Testis (tissue), 3 donors: Measurements from ENCODE around the gene GDPGP1. TPM values are rescaled to one million over a fixed set of nuclear protein-coding genes. Genes with fewer than 3 reads are reported as not detected.

ENCODE experiments used
- DNase-seq: peaks from one replicate; pipeline ENCODE4 v3.0.0-alpha.2; 2019
- H3K27ac ChIP-seq, 2 donors: fragments of 200-600 bp; sonication (generic); one replicate each; pipeline ENCODE4 v1.5.1; 2019
- H3K27me3 ChIP-seq: fragments of 200-600 bp; sonication (generic); one replicate; pipeline ENCODE4 v1.5.1; 2019
- H3K36me3 ChIP-seq: fragments of 200-600 bp; sonication (generic); one replicate; pipeline ENCODE4 v1.5.1; 2017; ENCODE audit warnings: low read depth; ENCODE audit errors: missing control alignments
- H3K4me1 ChIP-seq: fragments of 200-600 bp; sonication (generic); one replicate; pipeline ENCODE4 v1.5.1; 2019
- H3K4me3 ChIP-seq, 2 donors: fragments of 200-600 bp; sonication (generic); one replicate each; pipeline ENCODE4 v1.5.1; 2017 to 2019
- H3K9me3 ChIP-seq: fragments of 200-600 bp; sonication (generic); one replicate; pipeline ENCODE4 v1.5.1; 2017
- POLR2A ChIP-seq: fragments of 450-650 bp; IDR thresholded peaks from one replicate; pipeline ENCODE4 v1.6.1; 2017; ENCODE audit warnings: antibody characterized with exemption, mild to moderate bottlenecking, moderate library complexity
- WGBS, 2 donors: methylation state at CpG; one replicate each; pipeline ENCODE4 v1.1.5; 2018; 5-methylcytosine and 5-hydroxymethylcytosine counted together
- intact Hi-C: fragments of 100-400 bp; cut with DNase I; formaldehyde crosslinking; loops from one replicate; pipeline ENCODE4 v1.15.1; 2023; ENCODE audit warnings: low total_unique reads
- polyA plus RNA-seq: library from polyadenylated mRNA; stranded (reverse); fragments of 350-450 nt; fragmentation: Illumina TruSeq; extraction: RNeasy Lipid Tissue Mini Kit (QIAGEN cat#74804); gene quantifications from one replicate; pipeline ENCODE4 v1.2.3, GENCODE V29; 2014; ENCODE audit warnings: low read depth, low replicate concordance; ENCODE audit not compliant: insufficient read depth
- total RNA-seq, 2 donors: library from RNA; depleted of rRNA; stranded (reverse); fragments of >200 nt; gene quantifications; one replicate each; pipeline ENCODE4 v1.2.3, GENCODE V29; 2016
- TF ChIP-seq, protein P1 (sequence below), 3 experiments: fragments of 450-650 bp in 2 of 3; fragments of 200-600 bp in 1 of 3; sonication (generic) in 1 of 3; IDR thresholded peaks; one replicate each; pipeline ENCODE4 v1.5.1; 2016 to 2019; ENCODE audit warnings: antibody characterized with exemption in 3 of 3, mild to moderate bottlenecking in 2 of 3, moderate library complexity in 1 of 3

The GDPGP1 gene
- total and polyA plus RNA-seq, 3 donors from 2014 or later = 6.2 to 16.1 (median 8.9) TPM

DNA sequence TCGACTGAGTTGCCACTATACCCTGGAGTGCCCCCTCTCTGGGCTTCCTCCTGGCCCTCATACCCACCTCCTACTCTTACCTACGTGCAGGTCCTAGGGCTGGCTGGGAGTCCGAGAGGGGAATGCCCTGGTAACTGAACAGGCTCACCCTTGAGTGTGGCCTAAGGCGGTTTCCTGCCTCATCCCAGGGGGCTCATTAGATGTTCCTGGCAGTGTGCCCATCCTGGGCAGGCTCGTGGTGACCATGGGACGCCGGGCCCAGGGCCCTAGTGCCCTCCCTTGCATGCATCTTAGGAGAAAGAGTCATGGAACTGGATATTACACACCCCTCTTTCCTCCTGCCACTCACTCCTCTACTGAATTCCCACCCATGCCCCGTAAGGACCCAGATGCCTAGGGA lies 30.1 kb upstream of the GDPGP1 start:
- 50 to 76% methylated on average over 8 of the region's 8 CpGs for WGBS, 2 donors
- Histone ChIP-seq H3K4me3 (no peak overlapping the region), H3K9me3 (no peaks in the 10 kb centered on the region), H3K27ac (no peak overlapping the region), H3K4me1 (peaks cover 31% of the 10 kb centered on the region), H3K27me3 (no peaks in the 10 kb centered on the region), H3K36me3 (no peaks in the 10 kb centered on the region)
- TF ChIP-seq, protein P1, sequence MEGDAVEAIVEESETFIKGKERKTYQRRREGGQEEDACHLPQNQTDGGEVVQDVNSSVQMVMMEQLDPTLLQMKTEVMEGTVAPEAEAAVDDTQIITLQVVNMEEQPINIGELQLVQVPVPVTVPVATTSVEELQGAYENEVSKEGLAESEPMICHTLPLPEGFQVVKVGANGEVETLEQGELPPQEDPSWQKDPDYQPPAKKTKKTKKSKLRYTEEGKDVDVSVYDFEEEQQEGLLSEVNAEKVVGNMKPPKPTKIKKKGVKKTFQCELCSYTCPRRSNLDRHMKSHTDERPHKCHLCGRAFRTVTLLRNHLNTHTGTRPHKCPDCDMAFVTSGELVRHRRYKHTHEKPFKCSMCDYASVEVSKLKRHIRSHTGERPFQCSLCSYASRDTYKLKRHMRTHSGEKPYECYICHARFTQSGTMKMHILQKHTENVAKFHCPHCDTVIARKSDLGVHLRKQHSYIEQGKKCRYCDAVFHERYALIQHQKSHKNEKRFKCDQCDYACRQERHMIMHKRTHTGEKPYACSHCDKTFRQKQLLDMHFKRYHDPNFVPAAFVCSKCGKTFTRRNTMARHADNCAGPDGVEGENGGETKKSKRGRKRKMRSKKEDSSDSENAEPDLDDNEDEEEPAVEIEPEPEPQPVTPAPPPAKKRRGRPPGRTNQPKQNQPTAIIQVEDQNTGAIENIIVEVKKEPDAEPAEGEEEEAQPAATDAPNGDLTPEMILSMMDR (IDR thresholded peaks at IDR 0.05) = no peak
- TF ChIP-seq POLR2A = no peak
- intact Hi-C loops = no loop called here
- DNase-seq = no peak

DNA sequence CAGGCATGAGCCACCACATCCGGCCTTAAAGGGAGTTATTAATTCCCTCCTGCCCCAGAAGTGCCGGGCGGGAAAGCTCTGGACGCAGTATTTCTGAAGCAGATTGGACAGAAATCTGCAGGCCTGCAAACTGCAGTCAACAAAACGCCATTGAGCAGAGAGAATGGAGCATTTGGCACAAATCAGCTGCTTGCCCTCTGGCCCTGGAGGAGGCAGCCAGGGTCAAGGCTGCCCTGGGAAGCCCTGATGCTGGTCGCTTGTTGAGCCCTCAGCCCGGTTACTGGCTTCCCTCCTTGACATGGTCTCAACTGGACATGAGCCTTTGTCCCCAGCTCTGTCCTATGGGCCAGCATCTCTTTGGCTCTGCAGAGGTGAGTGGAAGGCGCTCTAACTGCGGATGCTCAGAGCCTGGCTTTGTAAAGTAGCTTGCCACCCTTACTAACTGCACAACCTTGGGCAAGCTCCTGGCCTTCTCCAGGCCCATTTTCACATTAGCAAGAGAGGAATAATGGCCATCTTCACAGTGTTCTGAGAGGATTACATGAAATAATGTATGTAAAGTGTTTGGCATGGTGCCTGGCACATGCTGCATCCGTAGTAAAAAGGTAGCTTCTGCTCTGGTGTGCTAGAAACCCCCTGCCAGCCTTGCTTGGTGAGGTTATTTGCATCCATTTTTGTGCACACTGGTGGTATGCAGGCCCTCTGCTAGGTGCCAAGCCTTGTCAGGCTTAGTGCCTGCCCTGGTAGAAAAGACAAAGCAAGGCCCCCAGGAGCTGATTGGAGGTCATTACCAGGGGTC lies 28.8 kb upstream of the GDPGP1 start:
- Histone ChIP-seq H3K4me1 (peaks cover 31% of the 10 kb centered on the region), H3K36me3 (no peaks in the 10 kb centered on the region), H3K4me3 (no peak overlapping the region), H3K27ac (no peak overlapping the region), H3K9me3 (no peaks in the 10 kb centered on the region), H3K27me3 (no peaks in the 10 kb centered on the region)
- 81 to 83% methylated on average over 10 of the region's 10 CpGs for WGBS, 2 donors
- TF ChIP-seq, protein P1 (IDR thresholded peaks at IDR 0.05) = no peak
- no peak for DNase-seq
- intact Hi-C loops = no loop called here

DNA sequence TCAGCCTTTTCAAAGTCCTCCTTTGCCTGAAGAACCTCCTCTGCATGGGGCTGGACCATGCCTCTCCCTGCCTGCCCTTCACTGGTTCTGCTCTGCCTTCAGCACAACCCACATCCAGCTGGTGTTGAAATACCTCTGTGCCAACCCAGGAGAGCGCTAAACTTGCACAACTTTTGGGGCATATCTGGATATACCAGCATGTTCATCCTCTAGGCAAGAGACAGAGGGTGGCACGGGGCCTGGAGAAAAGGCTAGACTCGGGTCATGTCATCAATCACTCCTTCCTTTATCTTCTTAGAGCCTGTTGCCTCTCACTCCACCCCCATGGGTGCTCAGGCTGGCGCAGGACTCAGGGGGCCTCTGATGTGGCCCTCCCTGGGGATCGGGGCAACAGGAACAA lies 28.1 kb upstream of the GDPGP1 start:
- H3K9me3 ChIP-seq = no peaks in the 10 kb centered on the region
- no peak overlapping the region for H3K27ac ChIP-seq
- WGBS, 2 donors = 89 to 90% methylated on average over 5 of the region's 5 CpGs
- H3K36me3 ChIP-seq = no peaks in the 10 kb centered on the region
- intact Hi-C loops = no loop called here
- no peak for TF ChIP-seq POLR2A
- TF ChIP-seq, protein P1 (IDR thresholded peaks at IDR 0.05) = no peak
- DNase-seq = no peak
- H3K4me3 ChIP-seq = no peak overlapping the region
- H3K27me3 ChIP-seq = no peaks in the 10 kb centered on the region
- peaks cover 27% of the 10 kb centered on the region for H3K4me1 ChIP-seq

DNA sequence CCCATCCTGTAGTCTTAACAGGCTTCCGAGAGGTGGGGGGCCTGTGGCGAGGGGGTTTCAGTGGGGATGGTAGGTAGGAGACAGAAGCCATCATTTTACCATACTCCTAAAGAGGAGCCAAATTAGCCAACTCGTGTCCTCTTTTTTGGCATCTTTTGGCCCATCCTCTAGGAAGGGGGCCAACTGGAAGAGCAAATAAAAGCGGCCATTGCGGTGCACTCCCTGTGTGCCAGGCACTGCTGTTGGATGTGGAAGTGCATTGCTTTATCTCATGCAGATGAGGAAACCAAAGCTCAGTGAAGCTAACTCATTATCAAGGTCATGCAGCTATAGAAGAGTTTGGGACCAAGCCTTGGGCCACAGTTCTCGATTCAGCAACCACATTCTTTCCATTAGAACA lies 26.8 kb upstream of the GDPGP1 start:
- Histone ChIP-seq H3K9me3 (no peaks in the 10 kb centered on the region), H3K4me3 (no peak overlapping the region), H3K4me1 (peaks cover 19% of the 10 kb centered on the region), H3K36me3 (no peaks in the 10 kb centered on the region), H3K27me3 (no peaks in the 10 kb centered on the region), H3K27ac (no peak overlapping the region)
- DNase-seq = no peak
- intact Hi-C loops = no loop called here
- no peak for TF ChIP-seq POLR2A
- 93 to 94% methylated on average over 6 of the region's 6 CpGs for WGBS, 2 donors

DNA sequence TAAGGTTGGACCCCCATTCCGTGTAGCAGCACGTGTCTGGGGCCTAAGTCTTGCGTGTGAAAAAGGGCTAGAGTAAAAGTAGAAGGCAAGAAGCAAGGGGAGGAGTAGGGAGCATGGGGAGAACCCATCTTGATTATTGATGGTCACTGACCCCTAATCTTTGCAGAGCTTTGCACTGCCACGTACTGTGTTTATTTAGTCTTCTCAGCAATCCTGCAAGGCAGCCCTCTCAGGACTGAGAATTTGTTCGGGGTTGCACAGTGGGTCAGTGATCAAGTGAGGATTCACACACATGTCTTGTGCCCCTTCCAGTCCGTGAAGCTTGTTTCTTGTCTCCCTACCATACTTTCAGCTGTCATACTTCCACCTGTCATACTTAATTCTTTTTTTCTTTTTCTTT lies 25.7 kb upstream of the GDPGP1 start:
- Histone ChIP-seq H3K4me1 (peaks cover 10% of the 10 kb centered on the region), H3K27ac (no peak overlapping the region), H3K9me3 (no peaks in the 10 kb centered on the region), H3K36me3 (no peaks in the 10 kb centered on the region), H3K4me3 (no peak overlapping the region), H3K27me3 (no peaks in the 10 kb centered on the region)
- no peak for DNase-seq
- 82 to 95% methylated on average over 6 of the region's 6 CpGs for WGBS, 2 donors
- intact Hi-C loops = no loop called here
- TF ChIP-seq POLR2A = no peak
- TF ChIP-seq, protein P1 (IDR thresholded peaks at IDR 0.05) = no peak
